Inflammatory macrophage treated with lipopolysaccharide for 1 hour (primary cell): Measurements from ENCODE around the gene SLC25A4.
"Not testable (repeated sequence)": the region's sequence is repeated elsewhere in the genome, so short reads cannot be mapped to it uniquely, and the experiment has no call there.

Experiments used
- DNase-seq, 2 donors: peaks; one replicate each; pipeline ENCODE4 v3.0.0-alpha.2; 2020 to 2022

The SLC25A4 gene

DNA sequence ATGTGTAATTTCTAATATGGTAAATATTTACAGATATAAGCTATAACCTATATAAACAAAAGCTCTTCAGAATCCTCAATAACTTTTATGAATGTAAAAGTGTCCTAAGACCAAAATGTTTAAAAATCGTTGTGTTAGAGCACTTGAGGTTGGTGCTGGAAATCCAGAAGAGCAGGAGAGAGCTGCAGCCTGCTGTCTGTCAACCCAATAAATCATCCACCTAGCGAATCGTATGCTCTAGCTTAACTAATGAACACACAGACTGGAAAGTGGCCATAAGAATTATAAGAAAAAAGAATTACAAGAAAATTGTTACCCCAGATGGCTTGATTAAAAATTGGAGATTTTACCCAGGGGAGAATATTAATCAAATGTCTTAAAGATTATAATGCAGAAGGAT lies 43.7 kb downstream of the SLC25A4 start:
- DNase-seq = no peak

DNA sequence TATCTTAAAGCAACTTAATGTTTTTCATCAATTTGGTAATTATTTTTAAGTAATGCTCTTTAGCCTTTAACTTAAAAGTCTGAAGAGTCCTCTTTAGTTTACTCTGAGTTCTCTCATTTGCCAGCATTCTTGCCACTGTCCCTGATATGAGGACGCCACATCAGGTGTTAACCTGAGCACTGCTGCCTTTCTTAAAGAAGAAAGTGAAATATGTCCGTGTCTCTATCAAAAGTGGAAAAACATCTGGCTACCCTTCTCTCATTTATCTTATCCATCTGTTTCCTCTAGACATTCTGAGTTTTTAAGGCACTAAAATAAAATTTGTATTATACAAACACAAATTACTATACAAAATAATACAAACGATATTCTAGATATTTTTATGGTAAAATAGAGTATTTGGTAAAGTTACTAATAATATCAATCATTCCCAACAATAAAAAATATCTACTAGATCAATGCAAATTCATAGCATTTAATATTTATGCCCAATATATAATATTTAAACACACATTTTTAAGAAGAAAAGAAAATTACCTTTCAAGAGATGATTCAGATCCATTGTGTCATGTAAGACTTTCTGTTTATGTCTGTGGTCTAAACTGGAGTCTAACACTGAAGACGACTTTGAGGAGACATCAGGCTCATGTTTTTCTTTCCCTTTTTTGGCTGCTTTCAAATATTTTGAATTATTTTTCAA lies 46.7 kb downstream of the SLC25A4 start:
- DNase-seq = no peak

DNA sequence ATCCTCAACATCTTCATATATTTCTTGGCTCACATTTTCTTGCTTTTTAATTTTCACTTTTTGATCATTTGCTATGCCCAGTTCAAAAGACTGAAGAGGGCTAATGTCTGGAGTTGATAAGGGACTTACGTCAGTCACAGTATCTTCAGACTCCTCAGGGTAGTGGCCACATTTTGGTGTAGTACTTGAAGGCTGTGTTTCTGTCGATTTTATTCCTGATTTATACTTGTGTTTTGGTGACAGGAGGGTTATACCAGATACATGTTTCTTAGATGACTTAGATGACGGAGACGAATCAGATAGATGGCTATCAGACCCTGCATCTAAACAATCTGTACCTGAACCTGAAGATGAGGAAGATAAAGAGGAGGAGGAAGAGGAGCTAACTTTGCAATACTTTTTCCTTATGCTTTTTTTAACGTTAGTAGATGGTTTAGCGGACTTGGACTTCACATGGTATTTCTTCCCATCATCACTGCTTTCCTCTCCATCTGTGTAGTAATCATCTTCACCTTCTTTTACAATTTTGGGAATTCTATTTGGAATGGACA lies 47.3 kb downstream of the SLC25A4 start:
- DNase-seq = no peak

DNA sequence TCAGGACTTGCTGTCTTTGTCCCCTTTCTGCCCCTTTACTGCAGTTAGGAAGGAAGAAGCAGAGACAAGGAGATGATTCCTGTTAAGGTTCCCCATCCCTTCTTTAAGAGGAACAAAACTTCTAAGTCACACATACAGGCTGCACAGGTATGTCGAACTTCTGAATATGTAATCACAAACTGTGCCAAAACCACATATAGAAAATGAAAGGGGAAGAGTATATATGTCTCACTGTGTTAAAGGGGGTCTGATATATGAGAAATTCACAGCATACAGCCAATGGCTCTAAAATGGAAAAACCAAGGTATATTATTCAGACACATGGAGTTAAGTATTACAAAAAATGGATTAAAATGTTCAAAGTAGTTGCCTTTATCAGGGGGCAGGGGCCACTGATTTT lies 49.0 kb downstream of the SLC25A4 start:
- DNase-seq = no peak

DNA sequence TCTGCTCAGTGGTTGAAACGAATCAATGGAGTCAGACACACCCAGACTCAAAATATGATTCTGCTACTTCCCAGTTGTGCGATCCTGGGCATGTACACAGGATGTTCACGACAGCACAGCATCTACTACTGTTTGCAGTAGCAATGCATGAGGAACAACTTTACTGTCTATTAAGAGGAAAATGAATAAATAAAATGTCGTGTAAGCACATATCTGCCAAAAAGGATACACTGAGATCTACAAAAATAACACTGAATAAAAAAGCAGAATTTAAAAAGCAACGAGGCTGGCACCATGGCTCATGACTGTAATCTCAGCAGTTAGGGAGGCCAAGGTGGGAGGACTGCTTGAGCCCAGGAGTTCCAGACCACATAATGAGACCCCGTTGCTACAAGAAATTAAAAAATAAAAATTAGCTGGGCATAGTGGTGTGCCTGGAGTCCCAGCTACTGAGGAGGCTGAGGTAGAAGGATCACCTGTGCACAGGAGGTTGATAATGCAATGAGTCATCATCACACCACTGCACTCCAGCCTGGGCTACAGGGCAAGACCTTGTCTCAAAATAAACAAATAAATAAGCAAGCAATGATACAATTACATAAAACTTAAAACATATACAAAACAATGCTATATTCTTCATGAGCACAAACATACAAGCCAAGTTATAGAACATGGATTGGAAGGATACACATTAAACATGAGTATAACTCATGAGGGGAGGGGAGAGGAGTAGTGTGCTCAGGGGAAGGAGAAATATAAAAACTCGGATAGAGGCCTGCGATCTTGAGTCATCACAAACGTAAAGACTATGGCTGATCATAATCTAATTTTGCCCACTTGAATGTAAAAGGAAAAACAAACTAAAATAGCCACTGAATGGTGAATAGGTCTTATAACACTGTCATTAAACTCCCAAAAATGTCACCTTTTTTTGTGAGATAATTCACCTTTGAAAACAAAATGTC lies 52.1 kb downstream of the SLC25A4 start:
- no peak for DNase-seq

DNA sequence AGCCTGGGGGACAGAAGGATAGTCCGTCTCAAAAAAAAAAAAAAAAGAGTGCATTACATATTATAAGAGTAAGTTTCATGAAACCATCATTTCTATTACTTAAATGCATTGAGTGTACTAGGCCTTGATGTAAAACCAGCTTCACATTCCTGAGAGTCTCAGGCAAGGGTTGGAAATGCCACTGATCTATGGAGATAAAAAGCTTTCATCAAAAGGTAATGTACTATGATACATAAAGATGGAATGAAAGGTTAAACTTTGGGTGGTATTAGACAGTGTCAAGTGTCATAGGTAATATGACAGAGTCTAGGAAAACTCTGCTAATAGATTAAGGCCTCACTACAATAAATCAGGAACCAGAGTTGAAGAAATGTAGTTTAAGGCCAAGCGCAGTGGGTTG lies 53.4 kb downstream of the SLC25A4 start:
- DNase-seq = no peak

DNA sequence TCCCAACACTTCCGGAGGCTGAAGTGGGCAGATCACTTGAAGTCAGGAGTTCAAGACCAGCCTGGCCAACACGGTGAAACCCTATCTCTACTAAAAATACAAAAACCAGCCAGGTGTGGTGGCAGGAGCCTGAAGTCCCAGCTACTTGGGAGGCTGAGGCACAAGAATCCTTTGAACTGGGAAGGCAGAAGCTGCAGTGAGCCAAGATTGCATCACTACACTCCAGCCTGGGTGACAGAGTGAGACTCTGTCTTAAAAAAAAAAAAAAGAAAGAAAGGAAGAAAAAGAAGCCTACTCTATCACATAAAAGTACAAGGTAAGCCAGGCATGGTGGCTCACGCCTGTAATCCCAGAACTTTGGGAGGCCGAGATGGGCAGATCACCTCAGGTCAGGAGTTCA lies 55.1 kb downstream of the SLC25A4 start:
- DNase-seq = not testable (repeated sequence)
